Activated CD4-positive, alpha-beta T cell treated with anti-CD3 and anti-CD28 coated beads for 24 hours (primary cell): ENCODE data around the gene ATXN1.
"Not testable (repeated sequence)": the region's sequence is repeated elsewhere in the genome, so short reads cannot be mapped to it uniquely, and the experiment has no call there.

Experiments
- DNase-seq, 2 donors: peaks; one replicate each; pipeline ENCODE4 v3.0.0-alpha.2; 2020; ENCODE audit warnings: low read depth in 2 of 2

The ATXN1 gene

DNA sequence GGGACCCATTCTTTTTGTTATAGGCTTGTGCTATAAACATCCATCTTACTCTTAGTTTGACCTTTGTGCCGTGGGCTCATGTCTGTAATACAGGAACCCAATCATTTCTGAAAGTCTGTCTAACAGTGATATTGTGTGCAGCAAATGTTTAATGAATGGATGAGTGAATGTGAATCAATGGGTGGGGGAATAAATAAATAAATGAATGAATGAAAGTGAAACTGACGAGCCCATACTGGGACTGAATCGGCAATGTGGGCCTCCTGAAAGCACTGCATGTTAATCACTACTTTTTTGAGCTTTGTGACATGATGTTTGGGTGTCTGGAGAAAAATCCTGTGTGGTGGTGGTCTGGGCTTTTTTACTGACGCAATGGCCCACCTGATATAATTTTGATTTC, 347.9 kb downstream of the ATXN1 start:
- DNase-seq, result no peak

DNA sequence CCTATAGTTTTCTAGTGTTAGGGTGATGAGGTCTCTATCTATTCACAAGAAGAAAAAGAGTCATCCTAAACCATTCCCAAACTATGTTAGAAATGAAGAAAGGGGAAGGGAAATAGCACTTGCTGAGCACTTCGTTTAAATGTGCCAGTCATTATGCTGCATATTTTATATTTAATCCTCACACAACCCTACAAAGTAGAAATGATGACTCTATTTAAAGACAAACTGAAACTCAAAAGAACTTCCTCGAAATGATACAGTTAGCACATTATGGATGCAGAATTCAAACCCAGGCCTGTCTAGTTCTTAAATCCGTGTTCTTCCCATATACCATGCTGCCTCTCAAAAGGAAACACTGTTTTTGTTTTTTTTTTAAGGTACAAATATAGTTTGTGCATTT, 348.3 kb downstream of the ATXN1 start:
- DNase-seq, result no peak

DNA sequence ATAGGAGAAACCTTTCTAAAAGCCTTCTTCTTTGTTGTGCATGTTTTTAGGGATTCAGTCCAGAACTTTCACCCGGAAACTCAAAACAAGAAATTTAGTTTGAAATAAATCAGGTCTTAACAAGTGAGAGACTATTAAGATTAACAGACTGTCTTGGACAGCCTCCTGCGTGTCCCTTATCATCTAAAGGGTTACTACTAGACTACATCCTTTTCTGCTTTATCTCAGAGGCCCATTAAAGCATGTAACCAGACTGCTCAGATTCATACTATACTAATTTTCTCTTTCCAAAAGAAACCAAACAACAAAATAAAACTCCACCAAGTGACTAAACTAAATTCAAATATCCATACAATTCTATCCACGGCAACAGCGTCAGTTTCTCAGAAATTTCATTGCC, 349.1 kb downstream of the ATXN1 start:
- DNase-seq, result no peak

DNA sequence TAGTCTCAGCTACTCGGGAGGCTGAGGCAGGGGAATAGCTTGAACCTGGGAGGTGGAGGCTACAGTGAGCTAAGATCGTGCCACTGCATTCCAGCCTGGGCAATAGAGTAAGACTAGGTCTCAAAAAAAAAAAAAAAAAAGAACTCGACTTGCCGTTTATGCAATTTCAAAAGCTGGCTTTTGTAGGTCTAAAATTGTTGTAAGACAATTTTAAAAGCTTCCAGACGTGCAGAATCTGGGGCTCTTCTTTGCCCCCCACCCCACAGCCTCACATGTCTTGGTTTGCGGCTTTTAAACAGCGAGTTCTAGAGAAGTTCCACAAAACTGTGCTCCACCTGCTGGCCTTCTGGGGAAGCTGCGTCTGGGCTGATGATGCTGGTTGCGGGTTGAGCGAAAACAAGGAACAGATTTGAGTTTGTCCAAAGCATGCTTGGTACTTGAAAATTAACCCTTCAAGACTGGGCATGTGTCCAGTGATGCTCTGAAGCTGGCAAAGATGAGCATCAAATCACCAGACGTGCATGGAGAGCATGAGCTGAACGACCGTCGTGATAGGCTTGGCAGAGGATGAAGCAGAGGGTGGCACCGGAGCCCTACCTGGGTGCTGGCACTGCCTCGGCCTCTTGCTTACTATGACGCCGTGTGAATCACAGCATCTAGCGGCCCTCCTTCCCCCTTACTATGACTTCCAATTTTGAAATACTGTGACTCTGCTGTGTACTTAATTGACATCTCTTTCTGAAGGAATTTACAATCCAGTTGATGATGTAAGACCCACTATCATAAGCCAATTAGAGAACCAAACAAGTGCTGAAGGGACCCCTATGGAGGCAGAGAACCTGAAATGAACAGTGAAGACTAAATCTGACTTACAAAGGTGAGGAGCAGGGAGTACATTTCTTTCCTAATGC, 351.5 kb downstream of the ATXN1 start:
- DNase-seq, result peak; percentile 36 to 38

DNA sequence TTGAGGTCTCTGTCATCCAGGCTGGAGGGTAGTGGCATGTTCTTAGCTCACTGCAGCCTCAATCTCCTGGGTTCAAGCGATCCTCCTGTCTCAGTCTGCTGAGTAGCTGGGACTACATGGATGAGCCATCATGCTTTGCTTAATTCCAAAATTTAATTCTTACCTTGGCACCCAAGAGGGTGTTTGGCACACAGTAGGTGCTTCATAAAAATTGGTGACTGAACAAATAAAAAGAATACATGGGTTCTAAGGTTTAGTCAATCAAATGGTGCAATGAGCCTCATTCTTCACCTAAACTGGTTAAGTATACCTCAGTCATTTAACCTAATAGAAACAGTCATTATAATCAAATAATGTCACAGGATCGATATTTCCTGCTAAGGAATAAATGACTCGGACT, 352.5 kb downstream of the ATXN1 start:
- no peak for DNase-seq

DNA sequence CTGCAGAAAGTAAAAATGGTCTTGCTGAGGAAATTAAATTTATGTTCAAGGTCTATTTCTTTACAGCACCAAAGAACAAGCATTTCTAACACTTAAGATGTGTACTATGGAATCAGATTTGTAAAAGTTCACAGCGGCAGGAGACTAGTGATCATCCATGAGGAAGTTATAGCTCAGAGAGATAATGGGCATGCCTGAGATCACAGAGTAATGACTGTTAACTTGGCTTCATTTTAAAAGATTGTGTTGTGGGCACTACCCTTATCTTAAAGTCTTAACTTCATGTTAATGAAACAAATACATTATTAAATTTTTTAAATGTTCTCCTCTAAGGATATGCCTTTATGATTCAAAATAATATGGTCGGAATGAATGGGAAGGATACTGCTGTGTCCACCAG, 354.3 kb downstream of the ATXN1 start:
- no peak for DNase-seq

DNA sequence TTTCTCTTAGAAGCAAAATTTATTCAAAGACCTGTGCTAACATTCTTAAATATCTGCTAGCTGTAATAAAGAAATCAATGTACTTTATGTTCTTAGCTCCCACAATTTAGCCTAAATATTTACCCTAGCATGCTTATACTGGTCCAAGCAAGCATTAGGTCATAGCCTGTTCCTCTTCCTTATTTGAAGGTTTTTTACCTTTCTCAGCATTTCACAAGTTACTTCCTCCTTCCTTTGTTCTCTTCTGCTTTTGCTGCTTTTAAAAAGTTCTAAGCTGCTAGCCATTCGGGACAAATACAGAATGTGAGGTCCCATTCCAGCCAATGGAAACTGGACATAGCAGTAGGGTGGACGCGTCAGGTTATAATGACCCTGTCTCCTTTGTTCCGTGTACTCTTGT, 354.7 kb downstream of the ATXN1 start:
- DNase-seq, result not testable (repeated sequence)

DNA sequence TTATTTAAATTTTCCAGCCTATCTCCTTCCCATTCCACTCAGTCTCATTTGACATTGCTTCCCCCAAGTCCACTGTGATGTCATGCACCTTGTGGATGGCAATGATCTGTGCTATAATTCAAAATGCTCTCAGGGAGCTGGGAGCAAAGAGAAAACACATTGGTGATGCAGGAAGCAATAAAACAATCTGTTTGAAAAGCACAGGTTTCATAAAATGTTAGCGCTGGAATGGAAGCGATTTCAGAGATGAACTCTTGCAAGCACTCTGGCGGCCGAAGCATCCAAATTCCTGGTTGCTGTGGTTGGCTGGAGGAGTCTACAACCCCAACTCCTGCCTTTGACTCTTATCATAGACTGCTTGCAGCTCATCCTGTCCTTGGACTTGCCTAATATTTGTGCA, 355.9 kb downstream of the ATXN1 start:
- DNase-seq, result no peak

DNA sequence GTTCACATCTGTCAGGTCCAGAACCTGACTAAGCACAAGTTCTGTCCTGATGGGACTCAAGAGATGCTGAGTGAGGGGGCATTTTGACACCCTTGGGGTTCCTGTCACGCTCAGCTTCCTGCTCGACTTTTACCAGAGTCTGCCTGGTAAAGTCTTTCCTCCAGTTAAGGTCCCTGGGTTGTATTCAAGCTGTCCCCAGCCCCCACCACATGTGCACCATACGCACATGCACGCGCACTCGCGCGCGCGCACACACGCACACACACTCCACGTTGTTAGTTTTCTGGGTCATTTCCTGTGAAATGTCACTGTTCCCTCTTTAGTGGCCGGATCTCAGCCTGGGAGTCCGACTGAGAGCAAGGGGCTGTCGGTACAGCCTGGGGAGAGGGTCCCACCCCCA, 356.8 kb downstream of the ATXN1 start:
- DNase-seq, result no peak

DNA sequence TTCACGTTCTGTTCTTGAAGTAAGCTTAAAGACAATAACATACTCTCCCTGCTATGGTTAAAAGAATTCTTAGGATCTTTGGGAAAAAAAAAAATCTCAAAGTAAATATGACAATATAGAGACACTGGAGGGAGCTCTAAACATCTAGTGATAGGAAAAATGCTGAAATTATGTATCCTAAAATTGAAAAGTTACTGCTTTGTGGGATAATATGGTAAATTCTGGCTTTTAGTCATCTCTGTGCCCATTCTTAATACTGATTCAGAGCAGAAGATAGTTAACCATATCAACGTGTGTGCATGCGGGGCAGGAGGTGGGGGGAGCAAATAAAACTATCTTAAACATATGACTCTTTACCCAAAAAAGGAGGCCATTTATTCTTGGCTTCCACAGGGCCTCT, 357.4 kb downstream of the ATXN1 start:
- DNase-seq, result no peak

DNA sequence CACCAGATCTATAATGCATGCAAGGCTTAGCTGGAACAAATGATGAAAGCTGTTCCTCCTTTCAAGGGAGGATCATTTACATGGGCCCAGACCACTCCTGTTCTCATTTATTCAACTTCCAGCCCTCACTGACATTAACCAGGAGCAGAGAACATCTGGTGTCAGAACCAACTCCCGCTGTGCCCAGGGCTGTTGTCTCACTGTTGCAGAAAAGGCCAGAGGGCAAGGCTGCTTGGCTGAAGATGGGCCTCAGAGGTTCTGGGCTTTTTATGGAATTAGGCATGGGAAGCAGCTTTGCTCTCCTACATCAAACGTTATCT, 358.7 kb downstream of the ATXN1 start:
- DNase-seq, result no peak

DNA sequence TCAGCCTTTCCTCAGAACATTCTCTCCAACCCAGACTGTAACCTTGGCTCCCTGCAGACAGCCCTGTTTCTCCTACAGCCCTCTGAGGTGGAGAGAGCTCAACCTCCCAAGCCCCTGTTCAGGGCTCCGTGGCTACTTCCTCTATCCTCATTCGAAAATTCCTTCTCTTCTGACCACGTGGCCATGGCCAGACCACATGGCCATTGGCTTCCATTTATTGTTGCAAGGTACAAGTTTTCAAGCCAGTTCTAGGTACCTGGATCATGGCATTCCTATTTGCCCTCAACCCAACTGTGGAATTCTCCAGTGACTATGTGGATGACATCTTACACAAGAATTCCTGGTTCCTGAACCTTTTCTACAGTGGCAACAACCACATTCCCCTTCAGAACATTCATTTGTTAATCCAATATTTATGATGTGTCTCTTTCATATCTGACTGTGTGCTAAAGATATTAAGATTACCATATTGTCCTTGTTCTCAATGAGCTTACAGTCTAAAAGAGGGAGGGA, 361.0 kb downstream of the ATXN1 start:
- DNase-seq, result no peak

DNA sequence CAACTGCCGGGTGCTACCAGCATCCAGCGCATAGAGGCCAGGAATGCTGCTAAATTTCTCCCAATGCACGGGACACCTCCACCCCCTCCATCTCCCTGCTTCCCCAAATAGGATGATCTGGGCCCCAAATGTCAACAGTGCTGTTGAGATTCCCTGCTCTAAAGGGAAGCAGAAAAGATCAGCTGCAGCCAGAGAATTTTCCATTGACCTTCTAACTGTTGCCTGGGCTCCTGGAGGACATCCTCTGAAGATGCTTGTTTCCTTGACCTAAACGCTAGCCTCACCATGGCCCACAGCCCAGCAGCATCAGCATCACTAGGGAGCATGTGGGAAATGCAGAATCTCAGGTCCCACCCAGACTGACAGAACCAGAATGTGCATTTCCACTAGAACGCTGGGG, 361.6 kb downstream of the ATXN1 start:
- DNase-seq, result no peak

DNA sequence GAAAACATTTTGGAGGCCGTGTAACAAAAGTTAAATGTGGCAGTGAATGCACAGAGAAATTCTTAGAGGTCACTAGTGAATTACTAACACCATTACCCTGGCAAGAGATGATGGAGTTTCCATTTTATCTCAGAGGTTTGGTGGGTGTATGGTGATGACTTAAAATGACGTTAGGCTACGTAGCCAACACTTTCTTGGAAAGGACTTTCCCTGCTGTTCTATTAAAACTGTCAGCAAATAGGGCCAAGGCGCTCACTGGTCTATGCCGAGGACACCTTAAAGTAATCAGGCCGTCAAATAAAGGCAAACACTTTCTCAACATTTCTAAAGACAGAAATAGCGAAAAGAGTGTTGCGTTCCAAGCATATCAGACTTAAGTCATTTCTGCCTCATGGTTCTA, 362.1 kb downstream of the ATXN1 start:
- no peak for DNase-seq

DNA sequence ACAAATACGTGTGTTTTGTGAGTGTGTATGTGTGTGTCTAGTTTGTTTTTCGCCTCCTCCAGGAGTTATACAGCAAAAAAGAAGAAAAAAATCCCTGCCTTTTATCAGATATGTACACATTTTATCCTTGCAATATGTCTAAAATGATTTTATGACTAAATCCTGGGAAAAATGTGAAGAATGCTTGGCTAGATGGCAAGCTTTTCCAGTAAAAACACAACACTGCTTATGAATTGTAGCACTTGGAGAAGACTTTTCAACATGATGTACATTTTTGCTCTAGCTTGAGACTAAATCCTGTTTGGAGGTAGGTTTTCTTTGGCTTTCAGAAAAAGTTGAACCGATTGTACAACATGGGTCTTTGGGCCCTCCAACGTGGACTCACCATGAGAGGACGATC, 362.7 kb downstream of the ATXN1 start:
- no peak for DNase-seq

DNA sequence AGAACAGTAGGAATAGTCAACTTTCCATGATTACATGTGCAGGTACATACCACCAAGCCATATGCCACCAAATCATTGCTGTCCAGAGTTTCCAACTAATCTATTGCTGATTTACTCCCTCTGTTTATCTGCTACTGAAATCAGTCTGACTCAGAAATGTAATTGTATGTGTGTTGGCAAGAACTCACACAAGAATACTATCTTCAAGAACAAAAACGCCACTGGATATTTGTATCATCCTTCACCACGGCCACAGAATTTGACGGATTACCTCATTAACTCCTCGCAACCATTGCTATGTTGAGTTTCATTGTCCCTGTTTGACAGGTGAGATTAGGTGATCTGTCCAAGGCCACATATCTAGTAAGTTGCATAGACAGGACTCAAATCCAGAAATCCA, 363.6 kb downstream of the ATXN1 start:
- DNase-seq, result no peak

DNA sequence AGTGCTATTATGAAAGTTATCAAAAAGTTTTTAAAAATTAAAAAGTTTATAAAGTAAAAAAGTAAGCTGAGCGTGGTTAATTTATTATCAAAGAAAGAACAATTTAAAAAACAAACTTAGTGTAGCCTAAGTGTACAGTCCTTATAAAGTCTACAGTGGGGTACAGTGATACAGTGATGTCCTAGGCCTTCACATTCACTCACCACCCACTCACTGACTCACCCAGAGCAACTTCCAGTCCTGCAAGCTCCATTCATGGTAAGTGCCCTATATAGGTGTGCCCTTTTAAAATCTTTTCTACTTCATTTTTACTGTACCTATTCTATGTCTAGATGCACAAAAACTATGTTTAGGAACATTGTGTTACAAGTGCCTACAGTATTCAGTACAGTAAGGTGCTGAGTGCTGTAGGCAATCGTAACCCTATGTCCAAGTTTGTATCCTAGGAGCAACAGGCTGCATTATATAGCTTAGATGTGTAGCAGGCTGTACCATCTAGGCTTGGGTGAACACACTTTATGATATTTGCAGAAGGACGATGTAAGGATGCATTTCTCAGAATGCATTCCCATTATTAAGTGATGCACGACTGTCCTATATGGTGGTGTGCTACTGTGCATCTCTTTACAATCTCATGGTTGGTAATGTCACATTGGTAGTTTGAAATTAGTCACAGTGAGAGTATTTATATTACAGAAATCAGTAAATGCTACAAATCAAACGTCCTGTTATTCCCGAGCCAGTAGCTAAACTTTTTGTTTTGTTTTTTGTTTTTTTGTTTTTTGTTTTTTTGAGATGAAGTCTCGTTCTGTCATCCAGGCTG, 364.6 kb downstream of the ATXN1 start:
- DNase-seq, result no peak

DNA sequence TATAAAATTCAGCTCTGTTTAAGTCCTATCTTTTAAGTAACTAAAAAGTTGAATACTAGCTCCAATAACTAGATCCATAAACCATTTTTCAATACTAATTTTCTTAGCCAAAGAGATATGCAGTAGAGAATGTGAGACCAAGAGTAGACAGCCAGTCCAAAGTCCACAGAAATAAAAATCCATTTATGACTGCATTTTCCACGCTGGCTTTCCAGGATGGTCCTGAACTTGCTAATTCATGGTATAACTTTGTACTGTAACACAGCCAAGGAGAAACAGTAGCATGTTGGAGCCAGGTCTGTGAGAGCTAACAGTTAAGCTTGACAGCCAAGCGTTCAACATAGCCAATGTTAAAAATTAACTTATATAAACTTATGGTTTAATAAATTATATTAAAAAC, 366.6 kb downstream of the ATXN1 start:
- no peak for DNase-seq

DNA sequence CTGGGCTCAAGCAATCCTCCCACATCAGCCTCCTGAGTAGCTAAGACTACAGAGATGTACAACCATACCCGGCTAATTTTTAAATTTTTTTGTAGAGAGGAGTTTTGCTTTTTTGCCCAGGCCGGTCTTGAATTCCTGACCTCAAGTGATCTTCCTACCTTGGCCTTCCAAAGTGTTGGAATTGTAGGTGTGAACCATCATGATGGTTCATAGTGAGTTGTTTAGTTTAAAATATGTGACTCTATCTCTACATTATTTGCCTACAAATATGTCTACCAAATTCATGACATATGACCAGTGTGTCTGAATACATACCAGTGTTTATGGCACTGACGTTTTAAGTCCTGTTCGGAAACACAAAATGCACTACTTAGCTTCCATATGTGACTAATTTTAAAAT, 367.9 kb downstream of the ATXN1 start:
- DNase-seq, result no peak

DNA sequence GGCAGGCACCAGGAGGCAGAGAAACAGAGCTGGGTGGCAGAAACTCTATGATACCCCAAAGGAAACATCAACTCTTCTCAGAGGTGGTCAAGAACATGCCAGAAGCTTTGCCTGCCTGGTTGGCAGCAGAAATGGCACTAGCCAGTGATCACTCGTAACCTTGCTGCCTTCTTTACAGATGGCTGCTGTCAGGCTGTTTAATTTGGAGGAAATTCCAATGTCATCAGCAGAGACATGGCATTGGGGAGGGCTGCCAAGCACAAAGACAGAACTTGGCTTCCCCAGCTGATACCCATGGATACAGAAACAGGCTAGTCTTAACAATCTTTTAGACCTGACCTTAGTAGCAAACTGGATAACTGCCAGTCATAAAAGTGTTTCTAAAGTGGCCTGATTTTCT, 369.2 kb downstream of the ATXN1 start:
- DNase-seq, result no peak

DNA sequence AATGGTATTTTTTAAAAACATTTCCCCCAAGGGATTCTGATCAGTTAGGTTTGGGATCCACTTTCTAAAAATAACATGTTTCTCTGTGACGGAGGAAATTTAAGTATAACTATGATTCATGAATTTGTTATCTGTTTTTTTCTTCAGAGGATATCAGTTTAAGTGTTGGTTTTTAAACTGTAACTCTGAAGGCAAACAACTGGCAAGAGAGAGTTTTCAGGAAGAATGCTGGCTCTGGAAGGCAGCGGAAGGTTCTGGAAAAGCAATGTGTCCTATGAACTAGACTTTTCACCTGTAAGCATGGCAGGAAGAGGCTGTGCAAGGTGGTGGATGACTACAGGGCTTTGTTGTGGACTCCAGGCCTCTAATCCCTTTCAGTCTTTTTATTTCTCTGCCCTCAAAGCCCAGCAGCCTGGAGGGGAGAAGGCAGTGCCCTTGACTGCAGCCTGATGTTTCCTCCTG, 369.8 kb downstream of the ATXN1 start:
- DNase-seq, result no peak

DNA sequence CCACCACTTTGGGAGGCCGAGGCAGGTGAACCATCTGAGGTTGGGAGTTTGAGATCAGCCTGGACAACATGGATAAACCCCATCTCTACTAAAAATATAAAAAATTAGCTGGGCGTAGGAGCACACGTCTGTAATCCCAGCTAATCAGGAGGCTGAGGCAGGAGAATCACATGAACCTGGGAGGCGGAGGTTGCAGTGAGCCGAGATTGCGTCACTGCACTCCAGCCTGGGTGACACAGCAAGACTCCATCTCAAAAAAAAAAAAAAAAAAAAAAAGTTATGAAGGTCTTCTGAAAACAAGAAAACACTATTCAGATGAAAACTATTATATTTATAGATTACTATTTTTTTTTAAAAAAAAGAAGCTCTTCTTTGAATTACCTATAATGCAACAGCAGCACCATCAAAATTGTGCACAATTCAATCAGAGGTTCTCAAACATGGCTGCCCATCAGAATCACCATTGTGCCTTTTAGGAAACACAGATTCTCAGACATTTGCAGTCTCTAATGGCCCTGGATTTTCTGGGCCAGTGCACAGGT, 370.3 kb downstream of the ATXN1 start:
- DNase-seq, result not testable (repeated sequence)

DNA sequence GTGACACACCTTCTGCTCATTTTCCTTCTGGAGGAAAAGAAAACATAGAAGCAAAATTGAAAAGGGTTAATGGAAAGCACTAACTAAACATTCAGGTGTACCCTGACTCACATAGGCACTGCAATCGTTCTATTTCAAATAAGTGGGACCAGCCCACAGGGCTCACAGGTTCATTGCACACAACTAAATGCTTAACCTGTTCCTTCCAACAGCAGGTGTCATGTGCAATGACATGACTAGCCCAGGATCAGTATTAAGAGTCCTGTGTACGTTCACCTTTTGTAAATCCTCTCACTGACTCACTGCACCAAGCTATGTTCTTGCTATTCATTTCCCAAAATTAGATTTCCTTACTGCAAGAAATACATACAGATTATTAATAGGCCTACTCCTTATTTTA, 371.6 kb downstream of the ATXN1 start:
- DNase-seq, result no peak
